Loucy (cell line): ENCODE measurements around the gene PGS1.

Experiments used
- H2AFZ ChIP-seq: fragments of 200-600 bp; sonication (generic); 2 replicates; pipeline ENCODE4 v1.6.0; 2016; ENCODE audit warnings: antibody characterized with exemption, mild to moderate bottlenecking, low read length, moderate library complexity
- H3F3A ChIP-seq: fragments of 200-600 bp; 2 replicates; pipeline ENCODE4 v1.6.0; 2016; ENCODE audit warnings: antibody characterized with exemption, low read depth, mild to moderate bottlenecking
- H3K27me3 ChIP-seq: fragments of 200-600 bp; sonication (generic); 2 replicates; pipeline ENCODE4 v1.6.1; 2014; ENCODE audit warnings: low read length, mild to moderate bottlenecking; ENCODE audit not compliant: insufficient read depth, poor library complexity, severe bottlenecking
- H3K36me3 ChIP-seq: fragments of 200-600 bp; sonication (generic); 2 replicates; pipeline ENCODE4 v1.6.1; 2016; ENCODE audit warnings: low read length; ENCODE audit not compliant: insufficient read depth
- H3K4me1 ChIP-seq: fragments of 200-600 bp; sonication (generic); 2 replicates; pipeline ENCODE4 v1.5.1; 2014; ENCODE audit warnings: low read length, mild to moderate bottlenecking; ENCODE audit not compliant: insufficient read depth, poor library complexity, severe bottlenecking
- H3K4me2 ChIP-seq: fragments of 200-600 bp; sonication (generic); 2 replicates; pipeline ENCODE4 v1.6.0; 2014; ENCODE audit warnings: antibody characterized with exemption, low read length, low read depth, mild to moderate bottlenecking; ENCODE audit not compliant: poor library complexity, severe bottlenecking
- H3K4me3 ChIP-seq: fragments of 200-600 bp; sonication (generic); 2 replicates; pipeline ENCODE4 v1.5.1; 2014; ENCODE audit warnings: low read length, mild to moderate bottlenecking, mixed read lengths; ENCODE audit not compliant: poor library complexity, severe bottlenecking
- H3K79me2 ChIP-seq: fragments of 200-600 bp; sonication (generic); 2 replicates; pipeline ENCODE4 v1.6.1; 2014; ENCODE audit warnings: low read length; ENCODE audit not compliant: insufficient read depth
- H3K9ac ChIP-seq: fragments of 200-600 bp; sonication (generic); 2 replicates; pipeline ENCODE4 v1.6.0; 2014; ENCODE audit warnings: mild to moderate bottlenecking, low read depth, low read length, moderate library complexity; ENCODE audit not compliant: poor library complexity, severe bottlenecking
- H3K9me2 ChIP-seq: fragments of 200-600 bp; sonication (generic); replicated peaks from 2 replicates; pipeline ENCODE4 v1.6.1; 2016; ENCODE audit warnings: low read depth, low read length, mixed read lengths
- H3K9me3 ChIP-seq: fragments of 200-600 bp; sonication (generic); 2 replicates; pipeline ENCODE4 v1.6.1; 2014; ENCODE audit warnings: mild to moderate bottlenecking, antibody characterized with exemption, low read length, low read depth; ENCODE audit not compliant: insufficient read depth
- H4K20me1 ChIP-seq: fragments of 200-600 bp; sonication (generic); 2 replicates; pipeline ENCODE4 v1.6.0; 2014; ENCODE audit warnings: antibody characterized with exemption, low read length, mild to moderate bottlenecking; ENCODE audit not compliant: insufficient read depth, poor library complexity, severe bottlenecking
- EZH2phosphoT487 ChIP-seq: fragments of 200-600 bp; IDR thresholded peaks from 2 replicates; pipeline ENCODE4 v1.6.1; 2018; ENCODE audit warnings: antibody characterized with exemption, mild to moderate bottlenecking, moderate library complexity, borderline replicate concordance
- TF ChIP-seq, protein P1 (sequence below): fragments of 200-600 bp; sonication (generic); conservative IDR thresholded peaks from 2 replicates; pipeline ENCODE4 v1.5.1; 2014; ENCODE audit warnings: mild to moderate bottlenecking, antibody characterized with exemption, low read length

Gene PGS1

DNA sequence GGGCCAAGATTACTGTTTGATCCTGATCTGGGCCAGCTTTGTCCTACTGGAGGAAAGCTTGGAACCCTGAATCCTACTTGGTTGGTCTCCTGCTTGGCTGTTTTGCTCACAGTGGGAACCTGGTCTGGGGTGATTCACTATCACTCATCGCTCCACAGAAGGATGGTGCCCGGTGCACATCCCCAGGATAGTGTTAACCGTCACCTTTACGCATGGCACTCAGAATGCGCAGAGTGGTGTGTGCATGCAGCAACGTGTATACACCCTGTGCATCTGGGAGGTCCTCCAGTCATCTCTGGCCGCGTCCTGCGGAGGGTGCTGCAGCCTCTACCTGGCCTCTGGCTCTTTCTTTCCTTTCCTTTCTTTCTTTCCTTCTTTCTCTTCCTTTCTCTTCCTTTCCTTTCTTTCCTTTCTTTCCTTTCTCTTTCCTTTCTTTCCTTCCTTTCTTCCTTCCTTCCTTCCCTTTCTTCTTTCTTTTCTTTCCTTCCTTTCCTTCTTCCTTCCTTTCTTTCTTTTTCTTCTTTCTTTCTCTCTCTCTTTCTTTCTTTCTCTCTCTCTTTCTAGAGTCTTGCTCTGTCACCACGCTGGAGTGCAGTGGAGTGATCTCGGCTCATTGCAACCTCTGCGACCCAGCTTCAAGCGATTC, 31.7 kb upstream of the PGS1 start:
- H3K9ac ChIP-seq = no peak overlapping the region
- no peaks in the 10 kb centered on the region for H3K9me2 ChIP-seq
- H3K4me2 ChIP-seq = no peak overlapping the region
- H3K27me3 ChIP-seq = no peaks in the 10 kb centered on the region
- TF ChIP-seq, protein P1, sequence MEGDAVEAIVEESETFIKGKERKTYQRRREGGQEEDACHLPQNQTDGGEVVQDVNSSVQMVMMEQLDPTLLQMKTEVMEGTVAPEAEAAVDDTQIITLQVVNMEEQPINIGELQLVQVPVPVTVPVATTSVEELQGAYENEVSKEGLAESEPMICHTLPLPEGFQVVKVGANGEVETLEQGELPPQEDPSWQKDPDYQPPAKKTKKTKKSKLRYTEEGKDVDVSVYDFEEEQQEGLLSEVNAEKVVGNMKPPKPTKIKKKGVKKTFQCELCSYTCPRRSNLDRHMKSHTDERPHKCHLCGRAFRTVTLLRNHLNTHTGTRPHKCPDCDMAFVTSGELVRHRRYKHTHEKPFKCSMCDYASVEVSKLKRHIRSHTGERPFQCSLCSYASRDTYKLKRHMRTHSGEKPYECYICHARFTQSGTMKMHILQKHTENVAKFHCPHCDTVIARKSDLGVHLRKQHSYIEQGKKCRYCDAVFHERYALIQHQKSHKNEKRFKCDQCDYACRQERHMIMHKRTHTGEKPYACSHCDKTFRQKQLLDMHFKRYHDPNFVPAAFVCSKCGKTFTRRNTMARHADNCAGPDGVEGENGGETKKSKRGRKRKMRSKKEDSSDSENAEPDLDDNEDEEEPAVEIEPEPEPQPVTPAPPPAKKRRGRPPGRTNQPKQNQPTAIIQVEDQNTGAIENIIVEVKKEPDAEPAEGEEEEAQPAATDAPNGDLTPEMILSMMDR = peak; percentile 33; the same call in 1 of the 2 replicates
- no peak for TF ChIP-seq EZH2phosphoT487
- no peaks in the 10 kb centered on the region for H3K36me3 ChIP-seq
- no peak overlapping the region for H2AFZ ChIP-seq
- no peaks in the 10 kb centered on the region for H3K9me3 ChIP-seq
- H3K4me3 ChIP-seq = no peak overlapping the region
- no peaks in the 10 kb centered on the region for H4K20me1 ChIP-seq
- H3K79me2 ChIP-seq = no peaks in the 10 kb centered on the region
- H3F3A ChIP-seq = no peaks in the 10 kb centered on the region
- peaks cover 22% of the 10 kb centered on the region for H3K4me1 ChIP-seq

DNA sequence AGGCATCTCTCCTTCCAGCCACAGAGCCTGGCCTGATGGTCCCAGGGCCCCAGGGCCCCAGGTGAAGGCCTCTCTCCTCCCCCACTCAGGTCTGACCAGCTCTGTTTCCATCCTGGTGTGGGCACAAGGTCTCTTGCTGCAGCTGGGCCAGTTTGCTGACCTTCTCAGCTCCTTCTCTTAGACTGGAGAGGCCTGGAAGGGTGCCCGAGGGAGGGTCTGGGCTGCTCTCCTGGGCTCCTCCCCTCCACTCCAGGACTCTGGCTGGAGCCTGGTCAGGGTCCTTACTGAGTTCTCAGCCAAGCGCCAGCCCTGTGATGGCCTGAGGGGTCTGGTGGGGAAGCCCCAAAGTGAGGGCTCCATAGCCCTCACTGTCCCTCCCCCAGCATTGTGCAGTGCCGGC, 31.0 kb upstream of the PGS1 start:
- Histone ChIP-seq H4K20me1 (no peaks in the 10 kb centered on the region), H3K36me3 (no peaks in the 10 kb centered on the region), H3K4me1 (peaks cover 22% of the 10 kb centered on the region), H3K9ac (no peak overlapping the region), H3F3A (no peaks in the 10 kb centered on the region), H3K4me3 (no peak overlapping the region), H3K27me3 (no peaks in the 10 kb centered on the region), H3K9me2 (no peaks in the 10 kb centered on the region), H3K4me2 (no peak overlapping the region), H3K9me3 (no peaks in the 10 kb centered on the region), H3K79me2 (no peaks in the 10 kb centered on the region), H2AFZ (no peak overlapping the region)
- TF ChIP-seq, protein P1 = no peak
- no peak for TF ChIP-seq EZH2phosphoT487

DNA sequence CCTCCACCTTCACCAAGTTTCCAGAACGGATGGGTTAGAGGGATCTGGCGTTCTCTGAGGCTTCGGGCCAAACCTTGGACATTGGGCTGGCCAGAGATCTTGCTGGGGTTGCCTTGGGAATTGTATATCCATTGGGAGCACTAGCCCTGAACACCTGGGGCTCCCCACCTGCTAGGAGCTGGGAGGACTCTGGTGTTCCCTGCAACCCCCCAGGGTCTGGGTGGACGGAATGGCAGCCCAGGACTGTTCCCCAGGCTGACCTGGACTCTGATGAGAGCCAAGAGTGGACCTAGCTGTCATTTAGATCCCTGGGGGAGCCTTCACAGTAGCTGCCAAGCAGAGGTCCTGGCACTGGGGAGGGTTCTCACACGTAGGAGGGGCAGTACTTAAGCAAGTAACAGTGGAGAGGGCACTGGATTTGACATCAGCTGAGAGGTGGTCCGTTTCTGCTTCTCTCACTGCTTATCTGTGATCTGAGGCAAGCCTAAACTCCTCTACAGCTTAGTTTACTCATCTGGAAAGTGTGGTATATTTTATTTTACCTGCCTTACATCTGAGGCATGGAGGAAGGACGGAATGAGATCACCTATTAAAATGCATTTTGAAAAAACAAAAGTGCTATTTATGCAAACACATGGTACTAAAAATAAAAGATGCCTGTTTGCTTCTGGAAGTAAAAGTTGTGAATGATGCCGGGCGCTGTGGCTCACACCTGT, 30.2 kb upstream of the PGS1 start:
- H3K4me2 ChIP-seq = no peak overlapping the region
- no peak for TF ChIP-seq EZH2phosphoT487
- H4K20me1 ChIP-seq = no peaks in the 10 kb centered on the region
- H3K27me3 ChIP-seq = no peaks in the 10 kb centered on the region
- no peaks in the 10 kb centered on the region for H3F3A ChIP-seq
- no peak overlapping the region for H2AFZ ChIP-seq
- no peak overlapping the region for H3K9ac ChIP-seq
- H3K4me1 ChIP-seq = peaks cover 17% of the 10 kb centered on the region
- no peak overlapping the region for H3K4me3 ChIP-seq
- H3K36me3 ChIP-seq = no peaks in the 10 kb centered on the region
- no peaks in the 10 kb centered on the region for H3K79me2 ChIP-seq
- no peaks in the 10 kb centered on the region for H3K9me2 ChIP-seq
- no peaks in the 10 kb centered on the region for H3K9me3 ChIP-seq
